H1 (cell line): ENCODE results near the gene MID1. TPM values are rescaled to one million over a fixed set of nuclear protein-coding genes. Genes with fewer than 3 reads are reported as not detected.

Experiments used
- BRCA1 ChIP-seq: IDR thresholded peaks from 2 replicates; pipeline ENCODE4 v1.6.1; 2012; ENCODE audit warnings: low read depth, low read length, improper control_type of control experiment
- CHD7 ChIP-seq: fragments of 300-600 bp; sonication (generic); IDR thresholded peaks from 2 replicates; pipeline ENCODE4 v1.7.1; 2012; ENCODE audit warnings: low read length, moderate library complexity, mild to moderate bottlenecking, inconsistent platforms; ENCODE audit not compliant: insufficient replicate concordance
- polyA plus RNA-seq, 7 experiments: library from polyadenylated mRNA; depleted of rRNA in 3 of 7; stranded (reverse) in 5 of 7; unstranded in 2 of 7; fragments of >200 nt in 5 of 7; fragments of 200-250 nt in 2 of 7; gene quantifications; 1 replicate in 5 of 7; 2 replicates in 1 of 7; 4 replicates in 1 of 7; pipeline versions ENCODE4 v1.2.1 to v1.2.3, GENCODE V29; 2011 to 2013; ENCODE audit warnings: missing spikeins in 2 of 7, mixed read lengths in 2 of 7
- total RNA-seq: library from RNA; stranded (reverse); fragmentation: NEBNext Ultra II Directional; extraction: Animal tissue kit (Norgen Biotek cat#: 25700); gene quantifications from 2 replicates; pipeline ENCODE4 v1.2.1, GENCODE V29; 2021

MID1 gene
- total and polyA plus RNA-seq, 2 of the 8 experiments (the other 6 are each of a cell fraction or from before 2014, with no cell fraction given): 12.9 to 54.3 TPM

GRCh38 chrX:10513974-10514373 is 106.4 kb downstream of the MID1 start (continued):
- TF ChIP-seq CHD7 (no peak), BRCA1 (no peak)
- TF ChIP-seq, all 59 proteins: peak for 1
